HS-27A (cell line): ENCODE results near the gene CERK.

Experiments
- DNase-seq: peaks from one replicate; pipeline ENCODE4 v3.0.0-alpha.2; 2012; ENCODE audit warnings: low read depth, missing footprints

Gene CERK

DNA sequence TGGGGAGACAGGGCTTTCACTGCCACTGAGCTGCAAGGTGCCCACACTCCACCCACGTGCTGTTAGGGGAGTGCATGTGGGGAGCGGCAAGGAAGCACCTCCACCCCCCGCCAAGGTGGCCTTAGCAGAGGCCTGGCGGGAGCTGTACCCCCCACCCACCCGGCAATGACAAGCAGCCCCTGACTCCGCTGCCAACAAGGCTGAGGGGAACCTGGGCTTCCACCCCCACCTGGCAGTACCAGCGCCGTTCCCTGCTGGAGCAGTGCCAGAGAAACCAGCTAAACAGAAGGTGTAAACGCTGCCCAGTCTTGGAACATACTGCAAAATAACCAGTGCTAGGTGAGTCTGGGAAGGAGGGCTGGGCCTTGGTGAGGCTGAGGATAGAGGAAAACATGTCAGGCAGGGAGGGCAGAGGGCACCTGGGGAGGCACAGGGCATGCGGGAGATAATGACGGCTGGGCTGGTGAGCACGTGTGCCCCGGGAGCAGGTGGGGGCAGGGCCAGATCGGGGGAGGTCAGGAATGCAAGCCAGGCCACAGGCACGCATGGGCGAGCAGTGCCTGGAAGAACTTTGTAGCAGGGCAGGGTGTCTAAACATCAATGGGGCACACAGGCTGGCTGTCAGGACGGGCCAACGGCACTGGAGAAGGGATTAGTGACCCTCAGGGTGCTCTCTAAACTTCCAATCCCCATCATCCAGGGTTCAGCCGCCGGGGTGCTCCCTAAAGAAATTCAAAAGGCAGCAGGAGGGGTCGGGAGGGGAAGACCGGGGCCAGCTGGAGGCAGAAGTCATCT is 6.6 kb downstream of the CERK start:
- DNase-seq: no peak

DNA sequence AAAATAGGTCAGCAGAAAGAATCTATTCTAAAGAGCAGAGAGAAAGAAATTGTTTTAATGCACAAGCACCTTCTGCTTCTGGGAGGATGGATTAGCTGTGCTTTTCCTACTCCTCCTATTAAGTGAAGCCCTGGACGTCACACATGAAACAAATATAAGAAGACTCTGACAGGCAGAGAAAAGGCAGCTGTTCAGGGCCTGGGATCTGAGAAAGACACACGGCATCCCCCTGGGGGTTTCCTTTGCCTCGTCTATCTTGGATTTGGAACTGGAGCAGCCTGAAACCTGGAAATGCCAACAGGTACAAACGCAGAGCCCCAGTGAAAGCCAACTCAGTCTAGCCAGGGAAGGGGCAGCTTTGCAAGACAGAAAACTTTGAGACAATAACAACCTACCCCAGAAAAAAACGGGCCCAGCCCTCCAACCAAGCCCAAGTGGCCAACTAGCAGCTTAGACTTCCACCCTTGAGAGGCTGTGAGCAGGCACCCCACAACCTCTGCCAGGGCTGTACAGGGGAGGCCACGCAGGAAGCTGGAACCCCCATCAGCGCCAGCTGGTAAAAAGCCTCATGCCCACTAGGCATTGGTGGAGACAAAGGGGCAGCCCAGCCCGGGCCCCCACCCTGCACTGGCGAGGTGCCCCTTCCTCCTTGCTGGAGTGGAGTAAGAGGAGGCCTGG is 7.3 kb downstream of the CERK start:
- DNase-seq: no peak

DNA sequence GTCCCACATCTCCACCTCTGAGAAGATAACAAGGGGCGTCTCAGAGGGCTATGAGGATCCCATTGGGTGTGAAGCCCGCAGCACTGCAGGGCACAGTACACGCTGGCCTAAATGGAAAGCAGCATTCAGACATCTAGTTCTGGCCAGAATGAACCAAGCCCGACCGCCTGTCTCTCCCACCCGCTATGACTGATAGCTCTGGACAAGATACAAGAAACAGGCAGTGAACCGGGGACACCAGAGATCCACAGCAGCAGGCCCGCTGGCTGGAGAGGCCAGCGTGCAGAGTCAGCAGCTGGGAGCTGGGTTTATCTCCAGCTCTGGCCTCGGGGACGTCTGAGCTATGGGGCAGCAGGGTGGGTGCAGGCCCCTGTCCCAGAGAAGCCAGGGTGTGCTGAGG is 9.6 kb downstream of the CERK start:
- DNase-seq: no peak

DNA sequence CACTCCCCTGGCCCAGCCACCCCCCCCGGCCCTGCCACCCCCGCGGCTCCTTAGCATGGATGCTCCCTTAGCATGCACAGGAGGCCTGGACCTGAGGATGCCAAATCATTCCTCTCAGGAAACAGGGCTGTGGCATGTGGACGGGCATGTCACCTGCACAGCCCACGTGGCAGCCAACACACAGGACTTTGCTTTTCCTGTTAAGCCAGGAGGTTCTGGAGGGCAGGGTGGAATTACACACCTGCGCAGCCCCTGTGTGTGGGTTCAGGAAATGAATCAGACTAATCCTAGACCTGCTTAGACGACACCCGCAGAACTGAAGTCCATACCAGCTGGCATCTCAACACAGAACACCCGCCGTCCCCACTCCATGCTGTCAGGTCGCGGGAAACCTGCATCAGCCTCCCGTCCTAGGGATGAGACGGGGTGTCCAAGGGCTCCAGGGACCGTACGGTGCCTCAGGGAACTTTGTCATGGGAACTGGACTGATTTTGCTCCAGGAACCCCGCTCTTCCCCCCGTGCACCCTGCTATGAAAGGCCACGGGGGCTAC is 10.2 kb downstream of the CERK start:
- DNase-seq: no peak

DNA sequence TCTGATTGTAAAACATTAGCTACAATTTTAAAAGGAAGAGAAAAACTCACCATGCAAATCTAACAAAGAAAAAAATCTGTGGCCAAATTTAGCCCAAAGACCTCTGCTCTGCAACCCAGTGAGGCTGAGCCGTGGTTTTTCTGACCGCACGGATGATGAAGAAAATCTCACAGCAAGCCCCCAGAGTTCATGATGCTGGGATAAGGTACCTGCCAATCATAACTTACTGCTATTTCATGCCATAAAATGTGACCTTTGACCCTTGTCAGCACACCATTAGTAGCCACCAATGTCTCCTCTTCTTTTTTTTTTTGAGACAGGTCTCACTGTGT is 11.1 kb downstream of the CERK start:
- no peak for DNase-seq

DNA sequence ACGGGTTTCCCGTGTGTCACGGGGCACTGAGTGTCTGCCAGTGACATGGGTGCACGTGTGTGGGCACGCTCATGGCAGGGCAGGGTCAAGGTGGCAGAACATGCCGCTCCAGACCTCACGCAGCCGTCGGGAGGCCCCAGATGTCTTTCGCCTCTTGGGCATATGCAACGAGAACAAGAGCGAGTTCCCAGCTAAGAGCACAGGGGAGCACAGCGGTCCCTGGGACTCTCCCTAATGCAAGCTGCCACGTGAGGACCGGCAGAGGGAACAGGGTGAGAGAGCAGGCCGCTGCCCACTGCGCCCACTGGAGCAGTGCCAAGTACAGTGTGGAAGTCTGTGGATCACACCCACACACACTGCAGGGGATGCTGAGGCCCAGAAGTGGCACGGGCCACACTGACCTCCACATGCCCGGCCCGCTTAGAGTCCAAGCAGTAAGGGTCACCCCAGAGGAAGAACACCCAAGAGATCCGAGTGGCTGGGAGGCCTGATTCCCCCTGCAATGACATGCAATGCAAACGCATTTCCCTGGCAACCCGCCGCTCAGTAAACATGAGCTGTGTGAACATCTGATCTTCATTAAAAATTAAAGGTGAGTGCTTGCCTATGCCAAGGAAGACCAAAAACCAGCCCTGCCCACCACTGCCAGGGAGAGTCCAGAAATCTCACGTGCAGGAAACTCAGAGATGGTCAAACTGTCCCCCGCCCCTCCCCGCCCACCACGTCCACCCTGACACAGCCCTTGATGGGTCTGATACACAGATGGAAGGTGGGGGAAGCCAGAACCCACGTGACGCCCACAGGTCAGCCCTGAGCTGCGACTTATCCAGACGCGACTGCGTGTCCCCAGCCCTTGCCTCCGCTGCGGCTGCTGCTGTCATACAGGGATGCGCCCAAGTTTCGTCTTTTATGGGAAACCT is 11.7 kb downstream of the CERK start:
- no peak for DNase-seq

DNA sequence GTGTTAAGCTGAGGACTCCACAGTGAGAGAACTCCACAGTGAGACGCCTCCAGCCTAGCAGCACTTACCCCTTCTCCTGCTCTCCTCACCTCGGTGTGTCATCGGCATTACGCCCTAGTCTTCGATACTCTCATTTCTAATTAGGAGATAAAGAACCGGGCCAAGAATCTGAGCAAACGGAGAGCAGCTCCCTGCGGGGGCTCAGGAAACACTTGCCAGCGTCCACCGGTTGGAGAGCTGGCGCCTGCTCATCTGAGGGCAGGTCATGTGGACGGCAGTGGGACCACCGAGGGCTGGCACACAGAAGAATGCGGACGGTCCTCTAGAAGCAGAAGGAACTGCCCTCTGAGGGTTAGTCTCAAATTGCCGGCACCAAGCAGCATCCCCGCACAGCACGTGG is 13.0 kb downstream of the CERK start:
- DNase-seq: no peak

DNA sequence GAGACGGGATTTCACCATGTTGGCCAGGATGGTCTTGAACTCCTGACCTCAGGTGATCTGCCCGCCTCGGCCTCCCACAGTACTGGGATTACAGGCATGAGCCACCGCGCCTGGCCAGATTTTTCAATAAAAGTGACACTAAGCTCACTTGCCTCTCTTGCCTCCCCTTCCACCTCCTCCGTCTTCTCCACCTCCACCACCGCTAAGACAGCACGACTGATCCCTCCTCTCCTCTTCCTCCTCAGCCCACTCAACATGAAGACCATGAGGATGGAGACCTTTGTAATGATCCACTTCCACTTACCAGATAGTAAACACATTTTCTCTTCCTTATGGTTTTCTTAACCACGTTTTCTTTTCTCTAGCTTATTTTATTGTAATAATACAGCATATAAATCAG is 14.2 kb downstream of the CERK start:
- DNase-seq: no peak

DNA sequence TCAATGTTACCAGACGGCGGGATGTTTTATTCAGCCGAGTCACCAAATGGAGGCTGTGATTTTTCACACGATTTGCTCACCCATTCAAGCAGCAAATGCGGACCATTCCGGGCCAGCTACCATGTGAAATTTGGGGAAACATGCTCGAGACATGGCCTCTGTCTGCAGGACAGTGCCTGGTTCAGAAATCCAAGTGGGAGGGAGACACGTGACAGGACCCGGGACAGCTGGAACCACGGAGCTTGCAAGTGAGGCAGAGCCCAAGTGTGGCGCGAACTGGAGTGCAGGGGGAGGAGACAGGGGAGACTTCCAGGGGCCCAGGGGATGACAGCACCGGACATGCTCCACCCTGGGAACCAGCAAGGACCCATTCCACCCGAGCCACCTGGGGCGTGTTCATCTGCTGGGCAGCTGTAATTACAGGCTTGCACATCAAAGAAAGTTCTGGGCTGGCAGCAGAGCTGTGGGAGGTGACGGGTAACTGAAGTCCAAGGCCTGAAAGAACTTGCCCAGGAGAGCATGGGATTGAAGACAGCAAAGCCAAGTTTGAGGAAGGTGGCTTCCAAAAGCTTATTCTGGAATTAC is 16.5 kb downstream of the CERK start:
- no peak for DNase-seq

DNA sequence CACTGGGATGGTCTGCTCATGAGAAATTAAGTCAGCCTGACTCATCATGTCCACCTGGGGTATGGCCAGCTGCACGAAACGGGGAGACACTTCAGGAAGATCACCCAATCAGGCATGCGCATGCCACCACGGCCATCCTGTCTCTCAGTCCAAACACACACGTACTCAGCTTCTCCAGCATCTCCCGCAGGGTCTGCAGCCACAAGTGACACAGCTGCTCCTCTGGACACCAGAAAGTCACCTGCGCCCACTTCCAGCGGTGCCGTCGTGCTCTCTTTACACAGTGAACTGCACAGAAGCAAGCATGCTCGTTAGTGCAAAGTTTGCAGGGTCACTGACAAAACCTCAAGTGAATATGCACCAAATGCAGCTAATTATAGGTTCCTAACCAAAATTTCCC is 18.1 kb downstream of the CERK start:
- no peak for DNase-seq

DNA sequence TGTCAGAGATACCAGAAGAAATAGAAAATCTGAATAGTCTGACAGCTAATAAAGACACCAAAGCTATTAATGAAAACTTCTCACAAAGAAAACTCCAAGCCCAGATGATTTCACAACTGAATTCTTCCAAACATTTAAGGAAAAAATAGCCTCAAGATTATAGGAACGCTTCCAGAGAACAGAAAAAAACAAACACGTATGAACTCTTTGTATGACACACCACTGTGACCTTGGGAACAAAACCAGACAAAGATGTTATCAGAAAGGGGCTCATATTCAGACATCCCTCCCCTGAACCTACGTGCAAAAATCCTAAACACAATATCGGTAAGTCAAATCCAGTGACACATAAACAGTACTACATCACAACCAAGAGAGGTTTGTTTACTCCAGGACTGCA is 23.5 kb downstream of the CERK start:
- DNase-seq: no peak

DNA sequence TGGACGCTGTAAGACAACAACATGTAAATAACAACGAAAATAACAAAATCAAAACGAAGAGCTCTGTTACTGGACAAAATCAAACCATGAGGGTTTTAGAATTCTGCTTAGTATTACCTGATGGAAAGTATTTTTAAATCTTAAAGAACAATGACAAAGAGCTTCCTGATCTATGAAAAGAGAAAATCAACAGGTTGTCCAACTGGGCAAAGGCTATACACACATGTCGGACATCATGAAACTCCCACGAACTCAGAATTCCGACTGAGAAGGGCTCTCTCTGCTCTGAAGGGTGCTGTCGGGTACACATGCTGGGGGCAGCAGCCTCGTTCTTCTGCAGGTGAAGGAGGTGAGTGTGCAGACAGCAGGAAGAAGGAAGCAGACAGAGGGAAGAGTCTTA is 25.8 kb downstream of the CERK start:
- no peak for DNase-seq

DNA sequence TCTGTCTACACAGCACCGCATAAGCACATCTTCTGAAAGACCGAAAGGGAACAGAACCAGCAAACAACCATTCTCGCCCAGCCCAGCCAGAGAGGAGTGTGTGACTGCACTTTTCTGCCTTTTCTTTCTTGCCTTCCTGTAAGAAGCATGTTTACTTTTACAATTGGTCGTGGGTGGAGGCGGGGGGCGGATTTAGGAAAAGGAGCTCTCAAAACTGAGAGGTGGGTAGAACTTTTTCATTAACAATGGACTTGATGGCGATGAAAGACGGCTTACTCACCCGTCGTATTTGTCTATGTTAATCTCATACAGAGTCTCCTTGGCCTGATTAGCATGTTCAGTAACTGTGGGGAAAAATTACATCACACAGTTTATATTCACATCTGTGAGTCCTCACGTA is 27.2 kb downstream of the CERK start:
- DNase-seq: no peak

DNA sequence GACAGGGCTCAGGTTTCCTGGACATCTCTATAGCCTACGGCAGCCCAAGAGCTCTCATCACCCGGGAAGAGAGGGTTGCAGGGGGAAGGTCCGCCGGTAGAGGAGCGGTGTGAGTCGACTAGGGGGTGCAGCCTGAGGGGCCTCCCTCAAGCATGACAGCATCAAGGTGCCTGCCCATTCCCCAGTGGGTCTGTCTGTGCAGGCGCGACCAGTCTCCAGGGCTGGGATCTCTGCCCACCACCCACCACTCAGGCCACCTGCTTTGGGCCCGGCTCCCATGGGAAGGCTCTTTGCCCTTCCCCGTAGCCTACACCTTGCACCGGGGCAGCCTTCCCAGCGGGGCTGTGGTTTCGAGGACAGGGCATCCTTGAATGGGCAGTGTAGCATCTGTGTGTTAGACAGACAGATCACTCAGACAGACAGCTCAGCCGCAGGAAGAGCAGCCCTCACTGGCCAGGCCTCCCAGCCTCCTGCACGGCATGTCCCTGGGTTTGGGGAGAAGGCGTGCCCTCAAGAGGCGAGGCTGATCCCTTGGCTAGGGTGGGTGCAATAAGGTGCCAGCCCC is 29.2 kb downstream of the CERK start:
- no peak for DNase-seq

DNA sequence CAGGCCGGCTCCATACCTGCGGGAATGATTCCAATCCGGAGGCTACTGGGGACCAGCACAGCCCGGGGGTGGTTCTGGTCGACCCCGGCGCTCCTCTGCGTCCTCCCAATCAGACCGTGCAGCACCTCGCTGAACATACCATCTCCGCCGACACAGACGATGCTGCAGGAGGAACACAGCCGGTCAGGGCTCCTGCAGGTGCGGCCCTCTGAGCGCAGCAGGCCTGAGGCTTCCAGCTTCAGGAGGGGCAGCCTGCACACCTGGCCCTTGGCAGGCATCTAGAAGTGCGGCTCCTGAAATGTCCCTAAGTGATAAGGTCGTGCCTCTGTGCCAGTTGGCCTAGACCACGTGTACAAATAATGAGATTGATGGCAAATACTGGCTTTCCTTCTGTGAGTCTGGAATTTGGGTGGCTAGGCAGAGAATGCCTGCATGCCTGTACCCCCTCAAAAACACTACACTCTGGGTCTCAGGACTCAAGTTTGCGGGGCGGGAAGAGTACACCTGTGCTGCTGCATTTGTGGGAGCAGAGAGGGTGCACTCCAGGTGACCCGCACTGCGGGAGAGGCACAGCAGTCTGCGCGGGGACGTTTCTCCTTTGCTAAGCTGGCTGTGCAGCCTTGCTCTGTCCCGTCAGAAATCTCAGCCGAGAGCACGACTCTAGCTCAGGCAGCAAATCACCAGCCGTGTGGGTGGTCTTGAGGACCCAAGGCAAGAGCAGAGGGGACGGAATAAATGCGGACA is 30.1 kb downstream of the CERK start:
- no peak for DNase-seq

DNA sequence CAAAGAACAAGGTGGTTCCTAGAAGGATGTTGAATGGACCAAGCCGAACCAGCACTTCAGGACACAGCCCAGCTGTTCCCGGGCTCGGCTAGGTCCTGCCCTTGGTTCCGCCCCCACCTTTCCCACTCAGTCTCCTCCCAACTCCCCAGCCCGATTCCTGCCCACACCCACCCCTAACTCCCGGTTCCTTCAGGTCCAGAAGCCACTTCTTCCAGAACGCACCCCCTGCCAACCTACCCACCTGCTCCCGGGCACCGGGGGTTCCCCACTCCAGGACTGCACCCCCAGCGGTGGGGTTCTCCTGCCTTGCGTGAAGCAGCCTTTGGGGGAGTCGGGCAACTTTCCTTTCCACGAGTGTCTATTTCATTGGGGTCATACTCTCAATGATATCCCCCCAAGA is 30.7 kb downstream of the CERK start:
- DNase-seq: no peak

DNA sequence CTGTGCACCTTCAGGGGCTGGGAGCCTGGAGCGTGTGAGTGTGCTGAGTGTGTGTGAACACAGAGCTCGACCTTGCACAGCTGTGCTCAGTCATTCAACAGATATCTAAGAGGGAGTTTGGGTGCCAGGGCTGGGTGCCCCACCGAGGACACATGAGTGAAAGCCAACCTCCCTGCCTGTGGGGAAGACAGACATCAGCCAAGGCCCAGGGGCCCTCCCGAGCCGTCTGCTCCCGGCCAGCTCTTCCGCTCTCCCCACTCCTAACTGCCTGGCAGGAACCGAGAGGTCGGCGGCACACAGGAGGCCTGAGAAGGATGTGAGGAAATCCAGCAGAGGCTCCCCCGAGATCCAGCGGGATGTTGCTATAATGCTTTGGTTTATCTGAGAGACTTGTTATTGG is 32.0 kb downstream of the CERK start:
- no peak for DNase-seq

DNA sequence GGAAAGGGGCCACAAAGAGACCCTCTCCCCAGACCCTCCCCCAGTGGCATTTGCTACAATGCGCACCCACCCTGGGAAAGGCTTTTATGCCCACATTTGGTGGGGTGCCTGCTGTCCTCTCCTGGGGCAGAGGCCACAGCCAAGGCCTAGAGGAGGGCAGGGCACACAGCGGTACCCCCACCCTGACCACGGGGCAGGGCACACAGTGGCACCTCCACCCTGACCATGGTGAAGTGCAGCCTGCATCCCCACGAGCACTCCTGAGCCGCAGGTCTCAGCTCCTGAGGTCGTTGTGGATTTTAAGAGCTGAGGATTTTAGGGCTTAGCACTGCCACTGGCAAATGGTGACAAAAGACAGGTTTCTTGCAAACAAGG is 34.1 kb downstream of the CERK start:
- DNase-seq: no peak

DNA sequence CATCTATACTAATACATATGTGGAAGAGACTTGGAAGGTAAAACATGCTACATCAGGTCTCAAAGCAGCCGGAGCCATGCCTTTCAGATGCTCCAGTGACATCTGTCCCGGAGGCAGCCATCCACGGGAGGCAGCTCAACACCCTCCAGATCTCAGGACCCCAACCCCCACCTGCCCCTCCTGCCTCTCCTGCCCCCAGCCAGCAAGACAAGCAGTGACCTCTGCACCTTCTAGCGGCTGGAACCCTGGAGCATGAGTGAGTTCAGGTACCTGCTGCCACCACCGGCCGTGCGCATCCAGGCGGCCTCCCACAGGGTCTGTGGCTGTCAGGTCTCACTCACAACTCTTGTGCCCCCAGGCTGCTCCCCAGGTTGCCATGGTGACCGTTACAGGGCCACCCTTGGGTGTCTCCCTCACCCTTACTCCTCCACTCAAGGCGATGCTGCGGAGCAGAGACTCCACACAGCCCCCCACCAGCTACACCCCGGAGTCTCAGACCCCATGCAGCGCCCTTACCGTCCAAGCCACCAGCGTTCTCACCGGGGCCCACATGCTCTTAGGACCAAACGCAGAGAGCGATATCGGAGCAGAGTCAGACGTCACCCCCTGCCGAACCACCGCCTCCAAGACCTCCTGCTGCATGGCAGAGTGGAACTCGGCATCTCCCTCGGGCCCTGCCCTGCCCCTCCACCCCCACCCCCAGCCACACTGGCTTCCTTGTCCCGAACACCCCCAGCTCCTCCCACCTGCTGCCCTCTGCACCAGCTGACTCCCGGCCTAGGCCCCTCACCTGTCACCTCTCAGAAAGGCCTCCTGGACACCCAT is 34.7 kb downstream of the CERK start:
- no peak for DNase-seq

DNA sequence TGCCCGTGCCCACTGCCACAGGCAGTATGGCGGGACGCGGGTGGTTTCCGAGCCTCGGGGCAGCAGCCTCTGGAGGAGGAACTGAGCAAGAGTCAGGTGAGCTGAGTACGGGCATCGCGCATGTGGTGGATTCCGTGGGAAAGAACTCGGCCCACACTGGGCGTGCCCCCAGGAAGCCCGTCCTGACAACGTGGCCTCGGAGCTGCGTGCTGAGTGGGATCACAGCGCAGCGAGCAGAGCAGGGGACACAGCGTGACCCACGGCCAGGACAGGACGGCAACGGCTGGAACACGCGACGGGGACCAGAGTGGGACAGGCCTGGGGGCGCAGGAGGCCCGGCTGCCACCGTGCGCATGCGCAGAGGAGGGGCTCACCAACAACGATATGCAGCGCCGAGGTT is 36.8 kb downstream of the CERK start:
- DNase-seq: no peak
